Lower leg skin (tissue), 3 donors: Measurements from ENCODE around the gene OCA2.

Experiments
- CTCF ChIP-seq, 3 donors: fragments of 450-650 bp; IDR thresholded peaks; one replicate each; pipeline ENCODE4 v1.5.1; 2016; ENCODE audit warnings: antibody characterized with exemption in 3 of 3, mild to moderate bottlenecking in 3 of 3, moderate library complexity in 2 of 3
- POLR2A ChIP-seq, 2 donors: fragments of 450-650 bp; IDR thresholded peaks; one replicate each; pipeline ENCODE4 v1.6.1; 2016 to 2017; ENCODE audit warnings: antibody characterized with exemption in 2 of 2, mild to moderate bottlenecking in 1 of 2, moderate library complexity in 1 of 2

GRCh38 chr15:28078191-28078719, 20.9 kb downstream of the OCA2 start:
- no peak for TF ChIP-seq CTCF (IDR thresholded peaks at IDR 0.05)
- no peak for TF ChIP-seq POLR2A (IDR thresholded peaks at IDR 0.05)
